Measurements from ENCODE around the gene RPS19. TPM values are rescaled to one million over a fixed set of nuclear protein-coding genes. Genes with fewer than 3 reads are reported as not detected.

RPS19 gene
- total RNA-seq, 1 experiment from 2014 or later: 3,152 TPM

GRCh38 chr19:41917676-41918075, 57.6 kb downstream of the RPS19 start:
- CTCF ChIA-PET: no interaction called here
- no peaks in the 10 kb centered on the region for H3K36me3 Mint-ChIP-seq
- POLR2A ChIA-PET: no interaction called here
- H3K27me3 Mint-ChIP-seq (ENCODE audit: low read depth): no peaks in the 10 kb centered on the region
- H3K9me3 Mint-ChIP-seq: no peaks in the 10 kb centered on the region
- no peak overlapping the region for H3K4me3 Mint-ChIP-seq
- TF ChIP-seq E2F4 (CRISPR knock-in tag; IDR thresholded peaks at IDR 0.05; ENCODE audit: borderline replicate concordance, low read depth): no peak
- DNase-seq (ENCODE audit: low spot score) (no peak), ATAC-seq (no peak)
- no peak overlapping the region for H3K27ac Mint-ChIP-seq
- peaks cover 10% of the 10 kb centered on the region for H3K4me1 Mint-ChIP-seq

GRCh38 chr19:41918095-41918494, 58.0 kb downstream of the RPS19 start:
- H3K4me3 Mint-ChIP-seq: no peak overlapping the region
- no peak for ATAC-seq
- H3K36me3 Mint-ChIP-seq: no peaks in the 10 kb centered on the region
- H3K4me1 Mint-ChIP-seq: peaks cover 10% of the 10 kb centered on the region
- DNase-seq (ENCODE audit: low spot score): no peak
- H3K27me3 Mint-ChIP-seq (ENCODE audit: low read depth): no peaks in the 10 kb centered on the region
- TF ChIP-seq TCF7 (CRISPR knock-in tag; IDR thresholded peaks at IDR 0.05; ENCODE audit: low read depth): no peak
- TF ChIP-seq MXD4 (CRISPR knock-in tag; IDR thresholded peaks at IDR 0.05; ENCODE audit: borderline replicate concordance): no peak
- no peak for TF ChIP-seq ZNF281 (CRISPR knock-in tag; IDR thresholded peaks at IDR 0.05)
- no peak for TF ChIP-seq PRDM15 (CRISPR knock-in tag; IDR thresholded peaks at IDR 0.05)
- no peak for TF ChIP-seq ZNF423 (CRISPR knock-in tag; IDR thresholded peaks at IDR 0.05)
- no peak for TF ChIP-seq HMGA2 (CRISPR knock-in tag; IDR thresholded peaks at IDR 0.05)
- no peak for TF ChIP-seq STAT6 (CRISPR knock-in tag; conservative IDR thresholded peaks at IDR 0.05; ENCODE audit: low read depth)
- no peak for TF ChIP-seq SOX15 (CRISPR knock-in tag; IDR thresholded peaks at IDR 0.05)
- TF ChIP-seq NR2C2 (CRISPR knock-in tag; IDR thresholded peaks at IDR 0.05): no peak
- TF ChIP-seq KAT7 (CRISPR knock-in tag; IDR thresholded peaks at IDR 0.05; ENCODE audit: borderline replicate concordance): no peak
- no peak for TF ChIP-seq FOXP1 (CRISPR knock-in tag; IDR thresholded peaks at IDR 0.05; ENCODE audit: borderline replicate concordance)
- TF ChIP-seq ATF3 (CRISPR knock-in tag; conservative IDR thresholded peaks at IDR 0.05): no peak
- no peak for TF ChIP-seq ARID4B (CRISPR knock-in tag; IDR thresholded peaks at IDR 0.05; ENCODE audit: borderline replicate concordance)
- no peaks in the 10 kb centered on the region for H3K9me3 Mint-ChIP-seq
- ChIA-PET POLR2A (no interaction called here), CTCF (no interaction called here)
- H3K27ac Mint-ChIP-seq: no peak overlapping the region
